Gastroesophageal sphincter (tissue), 4 donors: ENCODE data around the gene HSD17B11. TPM values are rescaled to one million over a fixed set of nuclear protein-coding genes. Genes with fewer than 3 reads are reported as not detected.

Source experiments
- small RNA-seq, 4 donors: library from RNA; depleted of rRNA; stranded (forward); fragments of <200 nt; gene quantifications; one replicate each; pipeline ENCODE3, GENCODE V24; 2016
- total RNA-seq, 4 donors: library from RNA; depleted of rRNA; stranded (reverse); fragments of >200 nt; gene quantifications; one replicate each; pipeline ENCODE4 v1.1.0, GENCODE V29; 2016

HSD17B11 gene
- total RNA-seq, 4 donors from 2014 or later, result 32.7 to 98.0 (median 65.4) TPM

Small RNAs within 50 kb of the gene (small RNA-seq; reads per million reads assigned to genes)
- 0 reads per million in 4 donors for gene MIR5705
- gene RN7SL681P, result 0 reads per million in 4 donors

Other genes with a start within 250 kb of the HSD17B11 start
- 10 to 100 TPM in 3 of 4 donors, 1 to 10 TPM in 1; 9.1 to 17.6 (median 13.0) TPM for gene KLHL8, start 170.6 kb downstream of the HSD17B11 start, total RNA-seq
- gene HSD17B13, start 68.3 kb downstream of the HSD17B11 start, total RNA-seq, result 1 to 10 TPM in 1 of 4 donors, under 1 TPM in 3; 0.54 to 1.1 (median 0.67) TPM
- gene NUDT9, start 31.4 kb upstream of the HSD17B11 start, total RNA-seq, result 10 to 100 TPM; 19.3 to 26.7 (median 22.8) TPM
- 1,000 to 10,000 TPM; 1,558 to 2,335 (median 1,828) TPM for gene SPARCL1, start 138.2 kb upstream of the HSD17B11 start, total RNA-seq
- gene DSPP, start 217.3 kb upstream of the HSD17B11 start, total RNA-seq, result not detected